IMR-90 (cell line): ENCODE measurements around the gene MSL3. TPM values are rescaled to one million over a fixed set of nuclear protein-coding genes. Genes with fewer than 3 reads are reported as not detected.
A peak's percentile ranks its signal among the peaks of the same experiment; 100 is the strongest.

ENCODE experiments used
- ATAC-seq: fragments of 200-7000 bp; cut with Tn5 transposase; 2 replicates; pipeline ENCODE4 v1.9.1; 2020; ENCODE audit warnings: low read depth, mild to moderate bottlenecking, moderate library complexity
- BruUV-seq: library from RNA; stranded (reverse); fragments of 400-500 nt; replicated peaks from 2 replicates; lab custom pipeline; 2021; lab: Mats Ljungman, UMichigan
- CTCF ChIA-PET: fragments of 300-600 bp; formaldehyde crosslinking; extraction: SDS; loops from one replicate; lab custom pipeline; 2021; ENCODE audit warnings: antibody characterized with exemption; lab: Yijun Ruan, JAX
- POLR2A ChIA-PET: fragments of 300-600 bp; sonication (Branson Sonifier 250); formaldehyde crosslinking; loops from one replicate; lab custom pipeline; 2022; ENCODE audit warnings: antibody characterized with exemption; ENCODE audit not compliant: unreplicated experiment; lab: Charles Lee
- DNase-seq: peaks from one replicate; pipeline ENCODE4 v3.0.0; 2013
- H2AFZ ChIP-seq: replicated peaks from 2 replicates; pipeline ENCODE3; 2013; ENCODE audit warnings: low read length, mild to moderate bottlenecking; ENCODE audit not compliant: poor library complexity
- H2AK5ac ChIP-seq: 2 replicates; pipeline ENCODE4 v1.6.1; 2013; ENCODE audit warnings: low read depth, low read length, inconsistent platforms
- H2AK9ac ChIP-seq: replicated peaks from 2 replicates; pipeline ENCODE3; 2013; ENCODE audit warnings: mild to moderate bottlenecking, low read depth, low read length, moderate library complexity; ENCODE audit not compliant: poor library complexity
- H2BK120ac ChIP-seq: 2 replicates; pipeline ENCODE4 v1.6.1; 2013; ENCODE audit warnings: low read depth, low read length, inconsistent platforms
- H2BK15ac ChIP-seq: 3 replicates; pipeline ENCODE4 v1.6.1; 2013; ENCODE audit warnings: low read depth, low read length, inconsistent platforms
- H2BK20ac ChIP-seq: 2 replicates; pipeline ENCODE4 v1.6.1; 2013; ENCODE audit warnings: low read depth, mild to moderate bottlenecking, inconsistent platforms, low read length, moderate library complexity
- H2BK5ac ChIP-seq: 2 replicates; pipeline ENCODE4 v1.6.1; 2013; ENCODE audit warnings: mild to moderate bottlenecking, low read depth, low read length, inconsistent platforms; ENCODE audit not compliant: poor library complexity, severe bottlenecking
- H3K14ac ChIP-seq: replicated peaks from 2 replicates; pipeline ENCODE4 v1.6.1; 2013; ENCODE audit warnings: low read depth, low read length, inconsistent platforms
- H3K18ac ChIP-seq: 2 replicates; pipeline ENCODE4 v1.6.1; 2013; ENCODE audit warnings: low read depth, low read length, control low read depth
- H3K23ac ChIP-seq: 2 replicates; pipeline ENCODE4 v1.6.1; 2013; ENCODE audit warnings: low read depth, low read length, inconsistent platforms
- H3K27ac ChIP-seq: 2 replicates; pipeline ENCODE4 v1.5.1; 2013; ENCODE audit warnings: mild to moderate bottlenecking, control low read depth, low read length; ENCODE audit not compliant: insufficient read depth
- H3K27me3 ChIP-seq: 2 replicates; pipeline ENCODE4 v1.6.1; 2013; ENCODE audit warnings: low read length; ENCODE audit not compliant: control insufficient read depth, insufficient read depth
- H3K36me3 ChIP-seq: 2 replicates; pipeline ENCODE4 v1.6.1; 2013; ENCODE audit warnings: low read length, mixed read lengths; ENCODE audit not compliant: control insufficient read depth, insufficient read depth
- H3K4ac ChIP-seq: 2 replicates; pipeline ENCODE4 v1.6.1; 2013; ENCODE audit warnings: low read depth, low read length, inconsistent platforms
- H3K4me1 ChIP-seq: 2 replicates; pipeline ENCODE4 v1.6.1; 2013; ENCODE audit warnings: low read length, mixed read lengths; ENCODE audit not compliant: control insufficient read depth, insufficient read depth
- H3K4me2 ChIP-seq: 2 replicates; pipeline ENCODE4 v1.6.1; 2013; ENCODE audit warnings: low read depth, mild to moderate bottlenecking, control low read depth, low read length, moderate library complexity
- H3K4me3 ChIP-seq: 2 replicates; pipeline ENCODE4 v1.5.1; 2013; ENCODE audit warnings: low read depth, mild to moderate bottlenecking, control low read depth, low read length, moderate library complexity; ENCODE audit not compliant: insufficient read depth
- H3K56ac ChIP-seq: 2 replicates; pipeline ENCODE4 v1.6.1; 2013; ENCODE audit warnings: low read length, inconsistent platforms; ENCODE audit not compliant: insufficient read depth; ENCODE audit errors: extremely low read depth
- H3K79me1 ChIP-seq, 2 experiments: 2 replicates each; pipeline ENCODE4 v1.6.1; 2013; ENCODE audit warnings: low read length in 2 of 2, inconsistent platforms in 1 of 2, low read depth in 1 of 2
- H3K9ac ChIP-seq: 2 replicates; pipeline ENCODE4 v1.6.1; 2013; ENCODE audit warnings: low read depth, low read length, control low read depth
- H3K9me1 ChIP-seq: 2 replicates; pipeline ENCODE4 v1.6.1; 2013; ENCODE audit warnings: low read length, inconsistent platforms; ENCODE audit not compliant: insufficient read depth
- H3K9me3 ChIP-seq: 2 replicates; pipeline ENCODE4 v1.6.1; 2013; ENCODE audit warnings: low read length; ENCODE audit not compliant: control insufficient read depth, insufficient read depth
- H4K20me1 ChIP-seq: 2 replicates; pipeline ENCODE4 v1.6.1; 2013; ENCODE audit warnings: low read length, inconsistent platforms; ENCODE audit not compliant: insufficient read depth
- H4K5ac ChIP-seq: 2 replicates; pipeline ENCODE4 v1.6.1; 2013; ENCODE audit warnings: mild to moderate bottlenecking, low read depth, low read length, control low read depth
- H4K8ac ChIP-seq, 2 experiments: 2 replicates each; pipeline ENCODE4 v1.6.1; 2013; ENCODE audit warnings: low read depth in 2 of 2, low read length in 2 of 2, control low read depth in 1 of 2, inconsistent platforms in 1 of 2
- H4K91ac ChIP-seq: 2 replicates; pipeline ENCODE4 v1.6.1; 2013; ENCODE audit warnings: low read depth, low read length, inconsistent platforms; ENCODE audit not compliant: insufficient read depth
- CTCF ChIP-seq: conservative IDR thresholded peaks from 2 replicates; pipeline ENCODE4 v1.5.1; 2012; ENCODE audit warnings: mild to moderate bottlenecking, low read depth, low read length, improper control_type of control experiment
- FOS ChIP-seq: fragments of 150-350 bp; IDR thresholded peaks from 2 replicates; pipeline ENCODE4 v1.6.1; 2016; ENCODE audit warnings: low read depth, low read length
- MAFK ChIP-seq: IDR thresholded peaks from 2 replicates; pipeline ENCODE4 v1.6.1; 2012; ENCODE audit warnings: low read depth, low read length, improper control_type of control experiment
- MXI1 ChIP-seq: IDR thresholded peaks from 2 replicates; pipeline ENCODE4 v1.6.1; 2012; ENCODE audit warnings: low read depth, mild to moderate bottlenecking, low read length, moderate library complexity, borderline replicate concordance
- NFE2L2 ChIP-seq: fragments of 150-350 bp; IDR thresholded peaks from 2 replicates; pipeline ENCODE4 v1.6.1; 2016; ENCODE audit warnings: low read depth, mild to moderate bottlenecking, low read length
- RAD21 ChIP-seq: IDR thresholded peaks from 2 replicates; pipeline ENCODE4 v1.6.1; 2012; ENCODE audit warnings: low read length, improper control_type of control experiment
- RCOR1 ChIP-seq: IDR thresholded peaks from 2 replicates; pipeline ENCODE4 v1.6.1; 2012; ENCODE audit warnings: mild to moderate bottlenecking, low read length, improper control_type of control experiment; ENCODE audit not compliant: insufficient replicate concordance
- WGBS, 2 experiments: methylation state at CpG; one replicate each; pipeline versions ENCODE4 v1.1.5 to v1.1.7; 2013; ENCODE audit warnings: missing lambda C conversion rate in 2 of 2; ENCODE audit not compliant: insufficient read length in 1 of 2; ENCODE audit errors: extremely low coverage in 2 of 2; 5-methylcytosine and 5-hydroxymethylcytosine counted together
- dilution Hi-C: fragments of 300-500 bp; cut with HindIII; formaldehyde crosslinking; loops from one replicate; pipeline ENCODE4 v1.14.3; 2018; ENCODE audit warnings: low sequenced_read_pairs; ENCODE audit not compliant: unreplicated experiment
- in situ Hi-C: fragments of 300-500 bp; cut with MboI; formaldehyde crosslinking; loops from 3 replicates; pipeline ENCODE4 v1.14.3; 2019; ENCODE audit warnings: low sequenced_read_pairs, inconsistent platforms, mixed read lengths
- intact Hi-C: fragments of 100-400 bp; cut with micrococcal nuclease; formaldehyde crosslinking; loops from 2 replicates; pipeline ENCODE4 v1.10.0; 2022
- polyA plus RNA-seq, 3 experiments: library from polyadenylated mRNA; depleted of rRNA; stranded (reverse); fragments of >200 nt; gene quantifications; 2 replicates each; pipeline ENCODE4 v1.2.3, GENCODE V29; 2012; ENCODE audit warnings: low replicate concordance in 1 of 3
- total RNA-seq: library from RNA; depleted of rRNA; stranded (reverse); fragments of >200 nt; gene quantifications from 2 replicates; pipeline ENCODE4 v1.2.3, GENCODE V29; 2012
- TF ChIP-seq, protein P1 (sequence below): fragments of 150-350 bp; IDR thresholded peaks from 2 replicates; pipeline ENCODE4 v1.6.1; 2017; ENCODE audit warnings: mild to moderate bottlenecking, antibody characterized with exemption, low read length, low read depth
- TF ChIP-seq, protein P2 (sequence below): fragments of 150-350 bp; IDR thresholded peaks from 2 replicates; pipeline ENCODE4 v1.6.1; 2016; ENCODE audit warnings: low read depth, mild to moderate bottlenecking, low read length, moderate library complexity, borderline replicate concordance

MSL3 gene
- total and polyA plus RNA-seq, 2 of the 4 experiments (the other 2 are of a cell fraction), result 19.6 to 21.3 TPM

GRCh38 chrX:11759172-11759460 lies 1.1 kb downstream of the MSL3 start:
- in situ Hi-C loops (loop anchor here (25.0 kb wide), 1 partner anchor 1572 kb away; no protein-coding TSS in a partner anchor), intact Hi-C loops (loop anchor here (5.0 kb wide), 1 partner anchor 92 kb away; the partner anchor contains the start of gene ARHGAP6)
- ATAC-seq, result no peak

More at GRCh38 chrX:11759172-11759460, 1.1 kb downstream of the MSL3 start:
- ChIA-PET POLR2A (no interaction called here), CTCF (interaction anchor here (0.6 to 1.6 kb wide), 2 partner anchors 80 to 153 kb away, joined by 3 to 4 read pairs; no protein-coding TSS in a partner anchor)
- Histone ChIP-seq H2BK15ac (no peak overlapping the region), H3K4me1 (no peaks in the 10 kb centered on the region), H3K36me3 (peaks cover 7% of the 10 kb centered on the region), H2BK20ac (no peak overlapping the region), H2BK120ac (no peak overlapping the region), H3K4me3 (peak overlapping the region; percentile 97), H4K5ac (no peak overlapping the region), H2AFZ (peak overlapping the region; percentile 94), H3K23ac (no peak overlapping the region; the same call in 1 of the 2 replicates), H2AK9ac (peak overlapping the region; percentile 70), H2AK5ac (0 out of 2 replicates have a peak overlapping the region, but pooled peaks have one; percentile 88), H3K56ac (peak overlapping the region; percentile 56), H3K18ac (no peak overlapping the region), H3K79me1 (peaks cover 0 to 4% of the 10 kb centered on the region in 2 experiments; a peak in 2 of 4 replicates), H3K27me3 (no peaks in the 10 kb centered on the region), H3K14ac (peak overlapping the region; percentile 30; the same call in 1 of the 2 replicates), H2BK5ac (no peak overlapping the region), H3K4me2 (peak overlapping the region; percentile 91), H3K9ac (peak overlapping the region; percentile 87), H4K91ac (peak overlapping the region; percentile 29; the same call in 1 of the 2 replicates), H3K9me3 (no peaks in the 10 kb centered on the region), H3K4ac (peak overlapping the region; percentile 71; the same call in 1 of the 2 replicates), H3K27ac (peak overlapping the region; percentile 87), H3K9me1 (no peaks in the 10 kb centered on the region), H4K20me1 (no peaks in the 10 kb centered on the region), H4K8ac (peak overlapping the region; percentile 79 to 95; a peak in 2 of 4 replicates)
- dilution Hi-C loops, result no loop called here
- 31% methylated on average over 3 of the region's 7 CpGs; no CpG with 5 or more reads in 1 of the 2 experiments for WGBS, 2 experiments
- TF ChIP-seq, protein P1, sequence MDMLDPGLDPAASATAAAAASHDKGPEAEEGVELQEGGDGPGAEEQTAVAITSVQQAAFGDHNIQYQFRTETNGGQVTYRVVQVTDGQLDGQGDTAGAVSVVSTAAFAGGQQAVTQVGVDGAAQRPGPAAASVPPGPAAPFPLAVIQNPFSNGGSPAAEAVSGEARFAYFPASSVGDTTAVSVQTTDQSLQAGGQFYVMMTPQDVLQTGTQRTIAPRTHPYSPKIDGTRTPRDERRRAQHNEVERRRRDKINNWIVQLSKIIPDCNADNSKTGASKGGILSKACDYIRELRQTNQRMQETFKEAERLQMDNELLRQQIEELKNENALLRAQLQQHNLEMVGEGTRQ, result no peak
- TF ChIP-seq NFE2L2 (no peak), FOS (no peak), RAD21 (no peak), RCOR1 (no peak), MXI1 (no peak), CTCF (no peak), MAFK (no peak)
- TF ChIP-seq, protein P2, sequence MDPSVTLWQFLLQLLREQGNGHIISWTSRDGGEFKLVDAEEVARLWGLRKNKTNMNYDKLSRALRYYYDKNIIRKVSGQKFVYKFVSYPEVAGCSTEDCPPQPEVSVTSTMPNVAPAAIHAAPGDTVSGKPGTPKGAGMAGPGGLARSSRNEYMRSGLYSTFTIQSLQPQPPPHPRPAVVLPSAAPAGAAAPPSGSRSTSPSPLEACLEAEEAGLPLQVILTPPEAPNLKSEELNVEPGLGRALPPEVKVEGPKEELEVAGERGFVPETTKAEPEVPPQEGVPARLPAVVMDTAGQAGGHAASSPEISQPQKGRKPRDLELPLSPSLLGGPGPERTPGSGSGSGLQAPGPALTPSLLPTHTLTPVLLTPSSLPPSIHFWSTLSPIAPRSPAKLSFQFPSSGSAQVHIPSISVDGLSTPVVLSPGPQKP, result no peak
- BruUV-seq, result no TSS peak
- DNase-seq, result no peak
